ENCODE measurements around the gene SYTL5. TPM values are rescaled to one million over a fixed set of nuclear protein-coding genes. Genes with fewer than 3 reads are reported as not detected.
A peak's percentile ranks its signal among the peaks of the same experiment; 100 is the strongest.

Gene SYTL5
- total RNA-seq, 1 experiment from 2014 or later = 0.47 TPM

DNA sequence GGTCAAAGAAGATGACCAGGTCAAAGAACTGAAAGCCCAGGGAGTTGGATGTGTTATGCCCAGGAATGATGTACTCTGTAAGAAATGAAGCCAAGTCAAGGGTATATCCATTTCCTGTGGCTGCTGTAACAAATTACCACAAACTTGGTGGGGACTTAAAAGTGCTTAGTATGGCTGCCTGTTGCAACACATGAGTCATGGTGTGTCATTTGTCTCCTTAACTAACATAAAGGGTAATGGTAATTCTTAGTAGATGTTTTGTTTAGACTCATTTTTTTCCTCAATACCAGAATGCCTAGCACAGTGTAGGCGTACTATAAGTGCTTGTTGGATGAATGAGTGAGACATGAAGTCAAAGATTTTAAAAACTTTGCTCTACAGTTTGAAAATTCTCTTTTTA, 45.7 kb downstream of the SYTL5 start:
- no peaks in the 10 kb centered on the region for H3K9me3 Mint-ChIP-seq (ENCODE audit: low read depth, unreplicated experiment)
- CTCF ChIA-PET = no interaction called here

GRCh38 chrX:38055170-38055847, 49.0 kb downstream of the SYTL5 start:
- Mint-ChIP-seq H3K4me3 (ENCODE audit: low read depth, unreplicated experiment) (no peak overlapping the region), H3K36me3 (ENCODE audit: insufficient read depth, unreplicated experiment) (no peaks in the 10 kb centered on the region), H3K9me3 (ENCODE audit: low read depth, unreplicated experiment) (no peaks in the 10 kb centered on the region), H3K27ac (ENCODE audit: unreplicated experiment) (no peak overlapping the region), H3K27me3 (ENCODE audit: unreplicated experiment) (no peaks in the 10 kb centered on the region), H3K4me1 (ENCODE audit: low read depth, unreplicated experiment) (no peaks in the 10 kb centered on the region)
- DNase-seq = no peak
- TF ChIP-seq, protein P1, sequence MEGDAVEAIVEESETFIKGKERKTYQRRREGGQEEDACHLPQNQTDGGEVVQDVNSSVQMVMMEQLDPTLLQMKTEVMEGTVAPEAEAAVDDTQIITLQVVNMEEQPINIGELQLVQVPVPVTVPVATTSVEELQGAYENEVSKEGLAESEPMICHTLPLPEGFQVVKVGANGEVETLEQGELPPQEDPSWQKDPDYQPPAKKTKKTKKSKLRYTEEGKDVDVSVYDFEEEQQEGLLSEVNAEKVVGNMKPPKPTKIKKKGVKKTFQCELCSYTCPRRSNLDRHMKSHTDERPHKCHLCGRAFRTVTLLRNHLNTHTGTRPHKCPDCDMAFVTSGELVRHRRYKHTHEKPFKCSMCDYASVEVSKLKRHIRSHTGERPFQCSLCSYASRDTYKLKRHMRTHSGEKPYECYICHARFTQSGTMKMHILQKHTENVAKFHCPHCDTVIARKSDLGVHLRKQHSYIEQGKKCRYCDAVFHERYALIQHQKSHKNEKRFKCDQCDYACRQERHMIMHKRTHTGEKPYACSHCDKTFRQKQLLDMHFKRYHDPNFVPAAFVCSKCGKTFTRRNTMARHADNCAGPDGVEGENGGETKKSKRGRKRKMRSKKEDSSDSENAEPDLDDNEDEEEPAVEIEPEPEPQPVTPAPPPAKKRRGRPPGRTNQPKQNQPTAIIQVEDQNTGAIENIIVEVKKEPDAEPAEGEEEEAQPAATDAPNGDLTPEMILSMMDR (IDR thresholded peaks at IDR 0.05; ENCODE audit: unreplicated experiment) = no peak
- CTCF ChIA-PET = no interaction called here
- no TSS peak for BruUV-seq (replicated peaks)
- intact Hi-C loops (cut with micrococcal nuclease; ENCODE audit: unreplicated experiment) = no loop called here

More for the DNA sequence above, 45.7 kb downstream of the SYTL5 start:
- no peak overlapping the region for H3K4me3 Mint-ChIP-seq (ENCODE audit: low read depth, unreplicated experiment)
- intact Hi-C loops (cut with micrococcal nuclease; ENCODE audit: unreplicated experiment) = no loop called here
- no TSS peak for BruUV-seq (replicated peaks)
- no peak overlapping the region for H3K27ac Mint-ChIP-seq (ENCODE audit: unreplicated experiment)
- TF ChIP-seq, protein P1 (IDR thresholded peaks at IDR 0.05; ENCODE audit: unreplicated experiment) = no peak
- DNase-seq = peak; percentile 1
- H3K4me1 Mint-ChIP-seq (ENCODE audit: low read depth, unreplicated experiment) = no peaks in the 10 kb centered on the region
- H3K27me3 Mint-ChIP-seq (ENCODE audit: unreplicated experiment) = no peaks in the 10 kb centered on the region
- H3K36me3 Mint-ChIP-seq (ENCODE audit: insufficient read depth, unreplicated experiment) = no peaks in the 10 kb centered on the region

DNA sequence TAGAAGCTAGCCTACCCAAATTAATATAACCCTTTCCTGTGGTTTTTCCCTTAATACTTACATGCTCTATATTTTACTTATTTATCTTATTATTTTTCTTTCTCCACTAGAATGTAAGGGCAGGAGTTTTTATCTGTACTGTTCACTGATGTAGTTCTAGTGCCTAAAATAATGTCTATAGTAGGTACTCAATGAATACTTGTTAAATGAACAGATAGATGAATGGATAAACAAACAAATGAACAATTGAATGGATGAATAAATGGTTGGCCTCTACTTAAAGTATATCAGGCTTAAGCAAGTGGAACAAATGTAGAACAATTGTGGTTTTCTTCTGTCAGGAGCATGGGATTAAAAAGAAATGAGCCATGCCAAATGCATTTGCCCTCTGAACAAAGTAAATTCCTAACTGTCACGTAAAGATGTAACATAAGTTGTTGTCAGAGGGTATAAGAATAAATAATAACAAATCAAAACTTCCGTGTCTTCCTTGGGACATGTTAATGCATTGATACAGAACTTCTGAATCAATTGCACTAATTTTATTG, 54.1 kb downstream of the SYTL5 start:
- no peak for DNase-seq
- intact Hi-C loops (cut with micrococcal nuclease; ENCODE audit: unreplicated experiment) = no loop called here
- H3K36me3 Mint-ChIP-seq (ENCODE audit: insufficient read depth, unreplicated experiment) = no peaks in the 10 kb centered on the region
- TF ChIP-seq, protein P1 (IDR thresholded peaks at IDR 0.05; ENCODE audit: unreplicated experiment) = no peak
- H3K9me3 Mint-ChIP-seq (ENCODE audit: low read depth, unreplicated experiment) = no peaks in the 10 kb centered on the region
- H3K4me3 Mint-ChIP-seq (ENCODE audit: low read depth, unreplicated experiment) = no peak overlapping the region
- BruUV-seq (replicated peaks) = no TSS peak
- no peak overlapping the region for H3K27ac Mint-ChIP-seq (ENCODE audit: unreplicated experiment)
- no peaks in the 10 kb centered on the region for H3K27me3 Mint-ChIP-seq (ENCODE audit: unreplicated experiment)
- CTCF ChIA-PET = no interaction called here
- H3K4me1 Mint-ChIP-seq (ENCODE audit: low read depth, unreplicated experiment) = no peaks in the 10 kb centered on the region

DNA sequence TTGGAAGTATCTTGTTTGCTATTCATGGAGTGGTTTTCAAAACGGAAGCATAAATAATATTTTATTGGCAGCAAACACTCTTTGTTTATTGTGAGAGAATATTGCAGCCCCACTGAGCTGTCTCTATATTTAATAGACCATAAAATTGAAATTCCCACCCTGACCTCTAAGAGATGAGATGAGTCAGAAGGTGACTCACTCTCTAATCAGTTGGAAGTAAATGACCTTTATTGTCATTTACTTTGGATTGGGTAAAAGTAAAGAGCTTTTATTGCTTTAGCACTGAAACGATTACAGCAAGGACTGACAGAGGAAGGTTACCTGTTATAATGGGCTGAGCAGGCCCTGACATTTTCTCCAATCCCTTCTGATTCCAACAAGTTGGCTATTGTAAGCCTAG, 55.0 kb downstream of the SYTL5 start:
- H3K4me1 Mint-ChIP-seq (ENCODE audit: low read depth, unreplicated experiment) = no peaks in the 10 kb centered on the region
- TF ChIP-seq, protein P1 (IDR thresholded peaks at IDR 0.05; ENCODE audit: unreplicated experiment) = no peak
- CTCF ChIA-PET = no interaction called here
- intact Hi-C loops (cut with micrococcal nuclease; ENCODE audit: unreplicated experiment) = no loop called here
- BruUV-seq (replicated peaks) = no TSS peak
- no peaks in the 10 kb centered on the region for H3K9me3 Mint-ChIP-seq (ENCODE audit: low read depth, unreplicated experiment)
- no peaks in the 10 kb centered on the region for H3K36me3 Mint-ChIP-seq (ENCODE audit: insufficient read depth, unreplicated experiment)
- H3K27ac Mint-ChIP-seq (ENCODE audit: unreplicated experiment) = no peak overlapping the region
- no peak for DNase-seq
- no peak overlapping the region for H3K4me3 Mint-ChIP-seq (ENCODE audit: low read depth, unreplicated experiment)
- H3K27me3 Mint-ChIP-seq (ENCODE audit: unreplicated experiment) = no peaks in the 10 kb centered on the region

All from Calu3 (cell line).